Activated CD4-positive, alpha-beta T cell treated with anti-CD3 and anti-CD28 coated beads, Interleukin-2, amount 10 ng/mL, durations not matched to agents 24 days and 14 days (primary cell): ENCODE data around the gene DTX4. TPM values are rescaled to one million over a fixed set of nuclear protein-coding genes. Genes with fewer than 3 reads are reported as not detected.
"Not testable (repeated sequence)": the region's sequence is repeated elsewhere in the genome, so short reads cannot be mapped to it uniquely, and the experiment has no call there.

Experiments
- DNase-seq: peaks from one replicate; pipeline ENCODE4 v3.0.0; 2022
- H3K27ac Mint-ChIP-seq: one replicate; pipeline ENCODE4 v1.8.0; 2022; ENCODE audit warnings: mild to moderate bottlenecking, mixed read lengths
- H3K27me3 Mint-ChIP-seq: one replicate; pipeline ENCODE4 v1.8.0; 2022; ENCODE audit warnings: mixed read lengths
- H3K36me3 Mint-ChIP-seq: one replicate; pipeline ENCODE4 v1.8.0; 2022; ENCODE audit warnings: low read depth, mild to moderate bottlenecking, mixed read lengths
- H3K4me1 Mint-ChIP-seq: one replicate; pipeline ENCODE4 v1.8.0; 2021; ENCODE audit warnings: mixed read lengths
- H3K4me3 Mint-ChIP-seq: one replicate; pipeline ENCODE4 v1.8.0; 2022; ENCODE audit warnings: mild to moderate bottlenecking, moderate library complexity, mixed read lengths
- H3K9me3 Mint-ChIP-seq: one replicate; pipeline ENCODE4 v1.8.0; 2021; ENCODE audit warnings: mixed read lengths
- intact Hi-C: fragments of 100-400 bp; cut with micrococcal nuclease; formaldehyde crosslinking; loops from one replicate; pipeline ENCODE4 v1.15.1; 2023
- total RNA-seq: library from RNA; stranded (reverse); gene quantifications from 2 replicates; pipeline ENCODE4 v1.2.3, GENCODE V29; 2022

DTX4 gene
- total RNA-seq: 0.17 and 0.47 TPM in 2 replicates

GRCh38 chr11:59171508-59172322 is at the start of gene DTX4:
DTX4 (plus strand) TSS chr11:59172132; CDS start chr11:59172596, 464 bp downstream.
- peaks cover 9% of the 10 kb centered on the region for H3K4me1 Mint-ChIP-seq
- intact Hi-C loops: loop anchor here (1.0 to 10.0 kb wide), 5 partner anchors 29 to 493 kb away; partner anchors contain the start of gene PATL1
- H3K4me3 Mint-ChIP-seq: peak within 1 kb of the TSS; percentile 87
- H3K27ac Mint-ChIP-seq: no peak within 1 kb of the TSS
- no peaks in the 10 kb centered on the region for H3K36me3 Mint-ChIP-seq
- DNase-seq: peak; percentile 97
- H3K9me3 Mint-ChIP-seq: no peaks in the 10 kb centered on the region
- H3K27me3 Mint-ChIP-seq: peaks cover 36% of the 10 kb centered on the region

GRCh38 chr11:59135648-59136461 is 36.1 kb upstream of the DTX4 start:
- H3K36me3 Mint-ChIP-seq: peaks cover 42% of the 10 kb centered on the region
- peaks cover 12% of the 10 kb centered on the region for H3K9me3 Mint-ChIP-seq
- intact Hi-C loops: loop anchor here (1.0 kb wide), 2 partner anchors 39 to 83 kb away; no protein-coding TSS in a partner anchor
- peak; percentile 97 for DNase-seq
- H3K27me3 Mint-ChIP-seq: no peaks in the 10 kb centered on the region
- peaks cover 12% of the 10 kb centered on the region for H3K4me1 Mint-ChIP-seq
- H3K4me3 Mint-ChIP-seq: peak overlapping the region; percentile 73
- peak overlapping the region; percentile 70 for H3K27ac Mint-ChIP-seq

GRCh38 chr11:59136551-59136950 is 35.4 kb upstream of the DTX4 start:
- not testable (repeated sequence) for DNase-seq, H3K9me3 Mint-ChIP-seq, H3K27me3 Mint-ChIP-seq, H3K4me3 Mint-ChIP-seq, H3K27ac Mint-ChIP-seq
- Mint-ChIP-seq H3K36me3 (peaks cover 36% of the 10 kb centered on the region), H3K4me1 (peaks cover 19% of the 10 kb centered on the region)
- intact Hi-C loops: loop anchor here (1.0 kb wide), 2 partner anchors 39 to 83 kb away; no protein-coding TSS in a partner anchor

GRCh38 chr11:59137190-59137589 is 34.7 kb upstream of the DTX4 start:
- intact Hi-C loops: no loop called here
- no peak overlapping the region for H3K27ac Mint-ChIP-seq
- no peak overlapping the region for H3K4me3 Mint-ChIP-seq
- H3K36me3 Mint-ChIP-seq: peaks cover 30% of the 10 kb centered on the region
- peaks cover 25% of the 10 kb centered on the region for H3K4me1 Mint-ChIP-seq
- H3K9me3 Mint-ChIP-seq: peaks cover 7% of the 10 kb centered on the region
- DNase-seq: no peak
- no peaks in the 10 kb centered on the region for H3K27me3 Mint-ChIP-seq

- H3K36me3 Mint-ChIP-seq: peaks cover 20% of the 10 kb centered on the region
- no peaks in the 10 kb centered on the region for H3K9me3 Mint-ChIP-seq
- intact Hi-C loops: no loop called here
Measured at GRCh38 chr11:59138643-59139042, 33.3 kb upstream of the DTX4 start.

GRCh38 chr11:59141191-59141590 is 30.7 kb upstream of the DTX4 start:
- Mint-ChIP-seq H3K27ac (peak overlapping the region; percentile 27), H3K36me3 (peaks cover 16% of the 10 kb centered on the region), H3K27me3 (no peaks in the 10 kb centered on the region), H3K9me3 (no peaks in the 10 kb centered on the region), H3K4me1 (peaks cover 46% of the 10 kb centered on the region), H3K4me3 (peak overlapping the region; percentile 91)
- intact Hi-C loops: loop anchor here (5.0 to 10.0 kb wide), 6 partner anchors 216 to 1576 kb away; partner anchors contain the start of genes OSBP, UBE2L6 and ZDHHC5
- DNase-seq: no peak

More at GRCh38 chr11:59138643-59139042, 33.3 kb upstream of the DTX4 start:
- Mint-ChIP-seq H3K27me3 (no peaks in the 10 kb centered on the region), H3K4me3 (no peak overlapping the region), H3K4me1 (peaks cover 34% of the 10 kb centered on the region), H3K27ac (no peak overlapping the region)
- no peak for DNase-seq

- peak overlapping the region; percentile 96 for H3K27ac Mint-ChIP-seq
- H3K27me3 Mint-ChIP-seq: no peaks in the 10 kb centered on the region
- peaks cover 51% of the 10 kb centered on the region for H3K4me1 Mint-ChIP-seq
- intact Hi-C loops: loop anchor here (1.0 to 10.0 kb wide), 8 partner anchors 16 to 1577 kb away; partner anchors contain the start of genes OSBP, UBE2L6 and ZDHHC5
- H3K4me3 Mint-ChIP-seq: peak overlapping the region; percentile 91
- DNase-seq: no peak
- H3K36me3 Mint-ChIP-seq: peaks cover 17% of the 10 kb centered on the region
- no peaks in the 10 kb centered on the region for H3K9me3 Mint-ChIP-seq
Measured at GRCh38 chr11:59141673-59142460, 30.1 kb upstream of the DTX4 start.

GRCh38 chr11:59142530-59143507 is 29.1 kb upstream of the DTX4 start, which contains the start of gene FAM111A:
FAM111A (plus strand) TSS chr11:59142856; CDS start chr11:59148873, 6,017 bp downstream.
- Mint-ChIP-seq H3K27me3 (no peaks in the 10 kb centered on the region), H3K4me3 (peak within 1 kb of the TSS; percentile 91), H3K9me3 (no peaks in the 10 kb centered on the region), H3K4me1 (peaks cover 59% of the 10 kb centered on the region), H3K27ac (peak within 1 kb of the TSS; percentile 96), H3K36me3 (peaks cover 24% of the 10 kb centered on the region)
- DNase-seq: peak; percentile 97
- intact Hi-C loops: loop anchor here (1.0 to 10.0 kb wide), 8 partner anchors 15 to 1578 kb away; partner anchors contain the start of genes OSBP, UBE2L6 and ZDHHC5

GRCh38 chr11:59144096-59144495 is 27.8 kb upstream of the DTX4 start:
- peak; percentile 65 for DNase-seq
- Mint-ChIP-seq H3K4me1 (peaks cover 69% of the 10 kb centered on the region), H3K27me3 (no peaks in the 10 kb centered on the region), H3K4me3 (peak overlapping the region; percentile 91), H3K27ac (peak overlapping the region; percentile 96), H3K36me3 (peaks cover 32% of the 10 kb centered on the region), H3K9me3 (no peaks in the 10 kb centered on the region)
- intact Hi-C loops: loop anchor here (1.0 to 10.0 kb wide), 10 partner anchors 8 to 1579 kb away; partner anchors contain the start of genes FAM111B, OSBP, PATL1 and UBE2L6

GRCh38 chr11:59144579-59145345 is 27.2 kb upstream of the DTX4 start:
- DNase-seq: peak; percentile 93
- Mint-ChIP-seq H3K9me3 (no peaks in the 10 kb centered on the region), H3K36me3 (peaks cover 35% of the 10 kb centered on the region), H3K4me3 (peak overlapping the region; percentile 91), H3K27ac (peak overlapping the region; percentile 96), H3K27me3 (no peaks in the 10 kb centered on the region), H3K4me1 (peaks cover 73% of the 10 kb centered on the region)
- intact Hi-C loops: loop anchor here (1.0 to 10.0 kb wide), 10 partner anchors 8 to 1580 kb away; partner anchors contain the start of genes FAM111B, OSBP, PATL1 and UBE2L6

- Mint-ChIP-seq H3K36me3 (peaks cover 36% of the 10 kb centered on the region), H3K9me3 (no peaks in the 10 kb centered on the region), H3K4me1 (peaks cover 76% of the 10 kb centered on the region), H3K27me3 (no peaks in the 10 kb centered on the region), H3K4me3 (peak overlapping the region; percentile 91), H3K27ac (peak overlapping the region; percentile 96)
- intact Hi-C loops: loop anchor here (2.0 to 10.0 kb wide), 5 partner anchors 221 to 1581 kb away; partner anchors contain the start of genes OSBP, PATL1 and UBE2L6
- DNase-seq: peak; percentile 37
Measured at GRCh38 chr11:59145534-59145933, 26.4 kb upstream of the DTX4 start.
